NCI-H1694 treated with DMSO at 0.1 percent for 48 hours (cell line): ENCODE measurements around the gene POU2AF1.

Source experiments
- DNase-seq: peaks from one replicate; lab custom pipeline; 2025; lab: John Stamatoyannopoulos, UW

Gene POU2AF1

DNA sequence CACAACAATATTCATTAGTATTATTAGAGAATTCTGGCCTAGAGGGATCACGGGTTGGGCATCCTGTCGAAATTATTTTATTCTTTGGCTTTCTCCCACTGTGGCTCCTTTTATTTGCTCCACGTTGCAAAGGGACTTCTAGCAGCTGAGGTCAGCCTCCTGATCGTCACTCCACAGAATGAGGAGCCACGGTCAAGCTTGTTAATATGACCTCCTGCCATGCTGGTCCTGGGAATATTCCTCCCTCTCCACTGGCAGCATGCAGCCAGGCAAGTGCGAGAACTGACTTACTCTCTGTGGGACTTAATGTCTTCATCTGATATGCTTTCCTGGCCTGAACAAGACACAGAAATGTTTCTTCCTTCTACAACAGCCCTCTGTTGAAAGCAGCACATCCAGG lies 59.8 kb downstream of the POU2AF1 start:
- DNase-seq, result no peak

DNA sequence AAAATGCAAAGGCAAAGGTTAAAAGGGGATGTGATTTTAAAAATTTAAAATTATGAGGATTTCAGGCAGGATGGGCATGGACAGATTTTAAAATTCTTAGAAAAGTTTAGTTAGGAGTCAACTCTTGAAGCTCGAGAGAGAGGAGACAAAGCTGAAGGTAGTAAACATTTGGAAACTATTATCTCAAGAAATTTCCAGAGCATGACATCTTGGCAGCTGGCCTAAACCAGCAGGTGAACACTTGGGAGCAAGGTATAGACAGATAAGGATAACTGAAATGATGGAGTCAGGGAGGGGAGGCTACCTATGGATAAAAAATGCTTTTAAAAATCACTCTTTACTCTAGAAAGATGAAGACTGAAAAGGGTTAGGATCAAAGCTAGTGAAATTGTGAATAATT lies 67.0 kb downstream of the POU2AF1 start:
- DNase-seq, result no peak

DNA sequence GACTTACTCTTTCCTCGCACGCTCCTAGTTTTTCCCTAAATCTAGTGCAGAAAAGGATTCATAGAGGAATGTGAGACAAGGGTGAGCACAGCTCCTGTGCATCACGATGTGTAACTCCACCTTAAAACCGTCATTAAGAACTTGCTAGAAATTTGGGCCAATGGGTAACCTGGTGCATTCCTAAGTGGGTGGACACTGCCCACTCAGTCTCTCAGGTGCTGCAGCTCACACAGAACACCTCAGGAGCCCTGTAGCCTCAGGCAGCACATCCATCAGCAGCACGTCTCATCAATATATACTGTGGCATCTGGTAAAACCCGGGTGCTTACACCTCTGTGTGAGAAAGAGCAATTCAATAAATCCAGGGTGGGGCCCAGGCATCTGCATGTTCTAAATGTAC lies 68.4 kb downstream of the POU2AF1 start:
- DNase-seq, result peak; percentile 6

DNA sequence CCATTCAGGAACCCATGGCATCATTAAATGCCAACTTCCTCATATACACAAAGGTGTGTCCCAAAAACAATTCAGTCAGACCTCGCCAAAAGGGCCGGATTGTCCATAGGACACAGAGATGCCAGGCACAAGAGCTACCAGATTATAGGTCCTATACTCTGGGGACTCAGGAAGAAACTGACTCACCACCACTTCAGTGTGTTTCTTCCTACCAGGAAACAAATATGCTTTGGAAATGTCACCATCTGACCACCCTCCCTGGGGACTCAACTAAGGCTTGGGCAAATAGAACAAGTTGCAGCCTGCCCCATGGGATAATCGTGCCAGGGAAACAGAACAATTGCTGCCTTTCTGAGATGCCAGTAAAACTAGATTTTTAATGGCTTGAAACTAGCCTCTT lies 69.0 kb downstream of the POU2AF1 start:
- DNase-seq, result peak; percentile 24

DNA sequence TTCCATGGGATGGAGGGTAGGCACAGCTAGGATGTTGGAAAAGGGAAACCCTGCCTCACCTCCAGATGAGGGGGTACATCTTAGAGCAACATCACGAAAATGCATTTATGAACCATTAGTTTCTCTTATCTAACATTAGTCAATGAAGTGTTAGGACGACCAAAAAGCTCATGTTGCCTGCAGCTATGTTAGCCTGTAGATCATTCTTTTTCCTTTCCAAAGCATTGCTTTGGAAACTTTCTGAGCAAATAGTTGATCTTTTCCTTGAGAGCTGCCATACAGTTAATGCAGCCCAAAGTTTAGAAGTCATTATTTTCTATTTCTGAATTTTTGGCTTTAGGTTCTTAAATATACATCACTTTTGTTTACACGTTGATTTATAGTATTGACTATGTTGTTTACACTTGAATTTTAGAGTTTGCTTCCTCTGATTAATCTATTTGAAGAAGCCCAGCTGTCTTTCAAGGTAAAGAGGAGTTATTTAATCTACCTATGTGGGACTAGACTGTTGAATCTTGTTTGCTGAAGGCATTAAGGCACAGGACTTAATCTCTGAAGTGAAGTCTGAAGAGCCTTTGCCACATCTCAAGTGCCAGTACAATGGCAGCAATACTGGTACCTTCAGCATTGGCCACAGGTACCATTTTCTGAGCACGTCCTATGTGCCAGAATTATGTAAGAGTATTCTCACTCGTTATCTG lies 69.7 kb downstream of the POU2AF1 start:
- no peak for DNase-seq

DNA sequence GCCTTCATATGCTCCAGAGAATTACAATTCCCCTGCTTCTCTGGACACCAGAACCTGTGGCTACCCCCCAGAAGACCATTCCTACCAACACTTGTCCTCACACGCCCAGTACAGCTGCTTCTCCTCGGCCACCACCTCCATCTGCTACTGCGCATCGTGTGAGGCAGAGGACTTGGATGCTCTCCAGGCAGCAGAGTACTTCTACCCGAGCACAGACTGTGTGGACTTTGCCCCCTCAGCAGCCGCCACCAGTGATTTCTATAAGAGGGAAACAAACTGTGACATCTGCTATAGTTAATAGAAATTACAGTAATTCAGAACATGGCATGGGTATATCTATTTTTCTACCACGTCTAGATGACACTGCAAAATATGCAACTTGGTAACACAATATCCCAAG lies 70.9 kb downstream of the POU2AF1 start:
- DNase-seq, result peak; percentile 86

DNA sequence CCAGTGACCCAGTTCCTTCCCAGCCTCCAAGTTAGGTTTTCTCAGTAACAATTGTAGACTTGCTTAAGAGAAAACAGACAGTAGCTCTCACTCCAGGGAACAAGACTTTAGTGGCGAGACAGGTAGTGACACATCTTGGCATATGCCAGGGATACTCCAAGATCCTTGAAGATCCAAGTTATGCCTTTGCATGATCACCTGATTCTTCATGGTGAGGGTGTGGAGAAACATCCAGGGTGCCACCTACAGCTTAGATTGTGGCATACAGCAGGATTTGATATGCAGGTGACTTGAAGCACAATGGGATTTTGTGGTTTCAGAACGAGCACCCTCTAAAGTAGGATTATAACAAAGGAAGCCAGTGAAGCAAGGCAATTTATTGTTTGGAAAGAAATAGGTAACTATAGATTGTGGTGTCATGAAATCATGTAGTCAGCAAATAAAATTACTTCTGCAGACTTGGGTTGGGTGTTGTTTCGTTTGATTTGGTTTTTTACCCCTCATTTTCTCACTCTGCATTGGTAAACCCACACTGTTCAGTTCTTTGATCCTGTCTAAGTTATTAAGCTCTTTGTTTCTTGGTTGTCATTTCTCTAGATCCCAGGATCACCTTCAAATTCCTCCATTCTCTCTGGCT lies 71.5 kb downstream of the POU2AF1 start:
- DNase-seq, result no peak

DNA sequence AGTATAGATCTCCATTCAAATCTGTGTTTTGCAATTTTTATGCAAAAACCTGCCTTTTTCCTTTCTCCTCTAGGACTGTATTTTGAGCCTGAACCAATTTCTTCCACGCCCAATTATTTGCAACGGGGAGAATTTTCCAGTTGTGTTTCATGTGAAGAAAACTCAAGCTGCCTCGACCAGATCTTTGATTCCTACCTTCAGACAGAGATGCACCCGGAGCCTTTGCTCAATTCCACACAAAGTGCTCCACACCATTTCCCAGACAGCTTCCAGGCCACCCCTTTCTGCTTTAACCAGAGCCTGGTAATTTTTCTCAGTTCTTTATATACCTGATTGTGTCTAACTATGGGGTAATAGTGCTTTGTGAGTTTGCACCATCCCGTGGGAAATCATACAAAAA lies 72.8 kb downstream of the POU2AF1 start:
- no peak for DNase-seq

DNA sequence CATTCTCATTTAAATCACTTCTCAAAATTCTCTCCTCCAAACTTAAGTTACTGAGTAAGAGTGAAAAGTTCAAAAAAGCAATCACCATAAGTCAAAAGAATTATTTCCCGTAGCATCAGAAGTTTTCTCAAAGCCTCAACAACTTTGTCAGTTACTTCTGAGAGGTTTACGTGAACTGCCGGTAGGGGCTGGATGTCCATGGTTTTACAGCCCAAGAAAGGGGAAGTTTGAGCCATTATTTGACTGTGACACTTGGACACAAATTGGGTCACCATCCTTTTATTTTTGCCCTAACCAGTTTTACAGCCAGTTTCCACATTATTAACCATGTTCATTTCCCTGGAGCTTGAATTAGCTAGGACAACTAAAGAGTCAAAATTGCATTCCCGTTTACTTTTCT lies 73.2 kb downstream of the POU2AF1 start:
- no peak for DNase-seq

DNA sequence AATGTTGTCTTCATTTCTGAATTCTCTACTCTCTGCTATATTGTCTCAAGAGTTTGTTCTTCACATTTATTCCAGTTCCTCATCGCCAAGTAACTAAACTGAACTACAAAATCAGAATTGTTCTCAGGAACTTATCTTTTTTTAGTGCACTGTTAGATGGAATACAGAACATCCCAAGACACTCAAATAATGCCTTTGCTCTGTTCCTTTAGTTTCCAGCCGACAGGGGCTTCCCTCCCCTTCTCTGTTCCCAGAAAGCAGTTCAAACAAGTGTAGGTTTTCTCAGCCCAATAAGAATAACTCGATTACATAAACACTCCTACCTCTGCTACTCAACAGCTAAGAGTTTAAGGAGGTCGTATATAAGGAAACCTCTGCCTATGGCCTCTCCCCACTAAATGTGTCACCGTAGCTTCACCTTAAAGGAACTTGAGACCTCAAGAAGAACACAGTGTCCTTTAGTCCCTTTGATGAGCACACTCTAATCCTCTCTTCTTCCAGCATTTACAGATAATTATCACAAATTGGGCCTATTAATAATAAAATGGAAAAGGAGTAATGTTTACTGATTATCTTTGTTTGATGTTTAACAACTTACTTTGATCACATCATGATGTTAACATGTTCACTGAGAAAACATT lies 73.8 kb downstream of the POU2AF1 start:
- no peak for DNase-seq

DNA sequence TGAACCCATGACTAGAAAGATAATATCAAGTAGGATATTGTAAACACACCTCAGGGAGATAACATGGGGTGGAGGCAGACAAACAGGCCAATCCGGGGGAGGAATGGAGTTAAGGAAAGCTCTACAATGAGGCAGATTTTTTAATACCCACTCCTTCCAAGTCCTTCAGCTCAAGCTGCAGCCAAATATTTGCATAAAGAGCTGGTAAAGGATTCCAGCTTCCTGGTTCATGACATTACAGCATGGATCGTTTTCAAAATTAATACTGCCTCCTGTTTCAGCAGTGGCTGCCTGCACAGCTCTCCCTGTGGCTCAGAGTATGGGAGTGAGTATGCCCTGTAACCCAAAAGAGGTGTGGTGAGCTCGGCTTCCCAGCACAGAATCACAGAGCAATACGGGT lies 75.6 kb downstream of the POU2AF1 start:
- DNase-seq, result peak; percentile 23

DNA sequence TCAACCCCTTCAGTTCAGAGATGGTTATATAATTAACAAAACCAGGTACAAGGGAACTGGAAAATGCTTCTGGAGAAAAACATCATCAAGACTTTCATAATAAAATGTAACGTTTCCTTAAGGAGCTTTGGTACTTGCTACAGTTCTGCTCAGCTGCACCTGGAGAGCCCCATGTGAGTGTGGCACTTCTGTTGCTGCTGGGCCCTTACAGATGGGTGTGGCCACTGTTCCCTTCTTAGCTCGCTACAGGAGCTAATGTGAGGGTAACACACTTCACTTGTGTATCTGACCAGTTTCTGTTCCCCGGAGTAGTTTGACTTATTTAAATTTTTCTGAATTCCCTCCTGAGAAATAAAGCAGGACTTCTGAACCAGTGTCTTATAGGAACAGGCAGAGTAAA lies 76.8 kb downstream of the POU2AF1 start:
- no peak for DNase-seq
